ENCODE data around the gene ZMYND19.
A peak's percentile ranks its signal among the peaks of the same experiment; 100 is the strongest.
"Not testable (repeated sequence)": the region's sequence is repeated elsewhere in the genome, so short reads cannot be mapped to it uniquely, and the experiment has no call there.

The ZMYND19 gene

GRCh38 chr9:137613738-137614523, 23.6 kb upstream of the ZMYND19 start:
- DNase-seq, result no peak

GRCh38 chr9:137613259-137613658, 22.9 kb upstream of the ZMYND19 start:
- no peak for DNase-seq

GRCh38 chr9:137612741-137613142, 22.4 kb upstream of the ZMYND19 start:
- no peak for DNase-seq

- DNase-seq, result no peak
Measured at GRCh38 chr9:137611623-137612609, 21.6 kb upstream of the ZMYND19 start.

GRCh38 chr9:137610944-137611343, 20.6 kb upstream of the ZMYND19 start:
- DNase-seq, result no peak

- DNase-seq, result no peak
Measured at GRCh38 chr9:137607141-137607857, 17.0 kb upstream of the ZMYND19 start.

GRCh38 chr9:137606734-137607138, 16.4 kb upstream of the ZMYND19 start:
- DNase-seq, result no peak

GRCh38 chr9:137606005-137606621, 15.8 kb upstream of the ZMYND19 start:
- DNase-seq, result no peak

GRCh38 chr9:137605121-137606004, 15.1 kb upstream of the ZMYND19 start, which contains the start of gene ARRDC1:
Gene ARRDC1 (plus strand): TSS chr9:137605686. CDS start chr9:137605718, 32 bp downstream.
- peak; percentile 89 for DNase-seq

GRCh38 chr9:137604345-137605086, 14.2 kb upstream of the ZMYND19 start:
- no peak for DNase-seq

GRCh38 chr9:137603879-137604278, 13.6 kb upstream of the ZMYND19 start:
- no peak for DNase-seq

- DNase-seq, result no peak
Measured at GRCh38 chr9:137602661-137603060, 12.3 kb upstream of the ZMYND19 start.

GRCh38 chr9:137598943-137599342, 8.6 kb upstream of the ZMYND19 start:
- DNase-seq, result no peak

- DNase-seq, result not testable (repeated sequence)
Measured at GRCh38 chr9:137596577-137596976, 6.3 kb upstream of the ZMYND19 start.

GRCh38 chr9:137593176-137593575, 2.9 kb upstream of the ZMYND19 start:
- DNase-seq, result no peak

GRCh38 chr9:137592767-137593166, 2.5 kb upstream of the ZMYND19 start:
- DNase-seq, result no peak

- no peak for DNase-seq
Measured at GRCh38 chr9:137590123-137590468, 216 bp downstream of the ZMYND19 start.

GRCh38 chr9:137589441-137590122, 730 bp downstream of the ZMYND19 start:
- DNase-seq, result no peak

- DNase-seq, result no peak
Measured at GRCh38 chr9:137588891-137589290, 1.4 kb downstream of the ZMYND19 start.

- no peak for DNase-seq
Measured at GRCh38 chr9:137588311-137588710, 2.0 kb downstream of the ZMYND19 start.

All from NK-92 treated with Interleukin-12 subunit alpha and Interleukin-12 subunit beta, amount 100 ng/mL, for 24 hours (cell line).